HuH-7.5 (cell line): ENCODE results near the gene MPND.

Experiments
- DNase-seq: peaks from one replicate; pipeline ENCODE4 v3.0.0; 2011; ENCODE audit warnings: low spot score

Gene MPND

DNA sequence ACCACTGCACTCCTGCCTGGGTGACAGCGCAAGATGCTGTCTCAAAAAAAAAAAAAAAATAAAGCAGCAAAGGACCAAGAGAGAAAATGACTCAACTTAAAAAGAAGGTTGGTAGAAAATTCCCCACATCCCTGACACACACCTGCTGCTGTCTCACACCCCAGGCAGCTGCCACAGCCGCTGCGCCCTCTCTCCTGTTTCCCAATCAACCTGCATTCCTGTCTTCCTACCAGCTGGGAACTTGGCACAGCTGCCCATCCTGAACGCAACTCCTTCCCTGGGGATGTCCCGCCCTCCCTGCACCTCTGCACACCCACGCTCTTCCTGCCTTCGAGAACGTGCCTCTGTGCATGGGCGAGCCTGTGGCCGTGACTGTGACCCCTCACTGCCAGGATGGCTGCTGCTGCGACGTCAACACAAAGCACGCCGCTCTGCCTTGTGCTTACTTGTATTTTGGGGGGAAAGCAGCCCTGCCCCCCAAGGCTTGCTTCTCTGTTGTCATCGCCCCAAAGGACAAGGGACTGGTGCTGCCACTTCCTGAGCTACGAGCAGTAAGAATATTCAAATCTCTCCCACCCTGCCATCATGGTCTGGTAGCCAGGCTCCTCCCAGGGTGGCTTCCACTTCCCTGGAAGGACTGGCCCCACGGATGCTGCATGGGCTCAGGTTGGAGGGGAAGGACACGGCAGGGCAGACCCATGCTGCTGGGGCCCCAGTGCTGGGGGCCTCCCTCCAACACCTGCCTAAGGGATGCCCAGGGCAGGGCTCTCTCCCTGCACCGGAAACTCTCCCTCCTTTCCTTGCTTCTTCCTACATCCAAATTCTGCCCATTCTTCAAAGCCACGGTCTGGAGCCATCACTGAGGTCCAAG lies 36.3 kb downstream of the MPND start:
- DNase-seq = no peak

DNA sequence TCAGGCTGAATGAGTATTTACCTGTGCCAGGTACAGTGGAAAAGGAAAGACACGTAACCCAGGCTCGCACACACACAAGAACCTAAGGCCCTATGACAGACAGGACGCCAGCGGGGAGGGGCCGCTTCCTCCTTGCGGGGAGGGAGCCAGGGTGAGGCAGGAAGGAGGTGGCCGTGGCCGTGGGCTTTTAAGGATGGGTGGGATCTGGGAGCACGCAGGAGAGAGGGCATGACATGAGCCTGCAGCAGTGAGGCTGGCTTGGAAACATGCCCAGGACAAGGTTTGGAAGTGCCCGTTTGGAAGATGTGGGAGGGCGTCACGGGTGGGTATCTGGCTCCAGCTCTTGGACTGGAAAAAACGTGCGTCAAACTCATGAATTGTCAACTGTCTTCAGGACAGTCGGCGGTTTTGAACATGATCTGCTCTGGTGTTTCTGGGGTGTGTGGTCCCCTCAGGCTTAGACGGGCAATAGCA lies 36.9 kb downstream of the MPND start:
- DNase-seq = no peak

DNA sequence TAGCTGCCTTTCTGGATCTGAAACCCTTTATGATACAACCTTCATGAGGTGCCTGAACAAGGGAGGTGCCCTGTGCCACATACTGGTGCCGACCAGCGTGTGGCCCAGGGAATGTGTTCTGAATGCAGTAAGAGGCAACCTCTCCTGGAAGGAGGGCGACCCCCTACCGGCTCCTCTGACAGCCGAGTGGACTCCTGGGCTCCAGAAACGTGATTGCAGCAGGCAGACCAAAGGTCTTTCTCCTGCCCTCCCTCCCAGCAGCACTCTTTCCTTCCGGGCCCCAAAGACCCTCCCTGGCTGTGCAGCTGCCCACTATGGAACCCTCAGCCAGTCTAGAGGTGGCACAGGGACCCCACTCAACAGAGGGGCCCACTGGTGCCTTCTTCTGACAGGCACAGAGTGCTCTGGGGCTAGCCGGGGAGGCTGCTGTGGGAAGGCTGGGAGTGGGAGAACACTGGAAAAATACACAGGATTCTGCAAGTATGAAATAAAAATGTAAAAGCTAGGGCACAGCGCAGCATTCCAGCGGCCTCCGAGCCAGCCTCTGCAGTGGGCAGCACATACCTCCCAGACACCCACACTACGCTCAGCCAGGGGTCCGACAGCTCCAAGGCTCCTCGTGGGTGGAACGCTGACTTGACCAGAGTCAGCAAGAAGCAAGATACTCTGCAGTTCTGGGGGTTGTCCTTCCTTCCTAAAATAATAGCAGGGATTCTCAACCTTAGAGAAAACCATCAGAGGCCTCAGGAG lies 42.1 kb downstream of the MPND start:
- DNase-seq = no peak

DNA sequence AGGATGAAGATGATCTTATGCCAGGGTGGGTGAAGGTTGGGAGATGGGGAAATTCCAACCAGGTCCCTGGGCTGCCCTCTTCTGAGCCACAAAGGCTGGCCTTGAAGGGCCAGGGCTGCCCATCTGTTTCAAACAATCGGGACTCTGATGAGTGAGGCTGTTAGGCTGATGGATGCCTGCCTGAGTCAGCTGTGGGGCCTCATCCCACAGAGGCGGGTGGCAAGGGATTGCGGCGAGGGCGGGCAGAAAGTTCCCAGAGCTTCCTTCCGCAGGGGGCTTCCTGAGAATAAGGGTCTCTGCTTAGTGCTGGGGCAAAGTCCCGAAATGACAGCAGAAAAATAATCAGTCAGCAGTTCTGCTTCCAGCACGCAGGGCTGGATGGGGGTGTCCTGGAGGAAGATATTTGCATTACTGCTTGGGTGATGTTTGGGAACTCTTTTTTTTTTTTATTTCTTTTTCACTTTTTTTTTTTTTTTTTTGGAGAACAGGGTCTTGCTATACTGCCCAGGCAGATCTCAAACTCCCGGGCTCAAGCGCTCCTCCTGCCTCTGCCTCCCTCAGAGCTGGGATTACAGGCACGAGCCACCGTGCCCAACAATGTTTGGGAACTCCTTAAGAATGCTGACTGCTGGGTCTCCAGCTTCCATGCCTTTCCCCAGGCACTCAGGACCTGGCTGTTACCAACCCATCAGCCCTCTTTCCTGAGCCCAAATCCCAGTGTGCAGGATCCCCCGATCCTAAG lies 42.9 kb downstream of the MPND start:
- no peak for DNase-seq

DNA sequence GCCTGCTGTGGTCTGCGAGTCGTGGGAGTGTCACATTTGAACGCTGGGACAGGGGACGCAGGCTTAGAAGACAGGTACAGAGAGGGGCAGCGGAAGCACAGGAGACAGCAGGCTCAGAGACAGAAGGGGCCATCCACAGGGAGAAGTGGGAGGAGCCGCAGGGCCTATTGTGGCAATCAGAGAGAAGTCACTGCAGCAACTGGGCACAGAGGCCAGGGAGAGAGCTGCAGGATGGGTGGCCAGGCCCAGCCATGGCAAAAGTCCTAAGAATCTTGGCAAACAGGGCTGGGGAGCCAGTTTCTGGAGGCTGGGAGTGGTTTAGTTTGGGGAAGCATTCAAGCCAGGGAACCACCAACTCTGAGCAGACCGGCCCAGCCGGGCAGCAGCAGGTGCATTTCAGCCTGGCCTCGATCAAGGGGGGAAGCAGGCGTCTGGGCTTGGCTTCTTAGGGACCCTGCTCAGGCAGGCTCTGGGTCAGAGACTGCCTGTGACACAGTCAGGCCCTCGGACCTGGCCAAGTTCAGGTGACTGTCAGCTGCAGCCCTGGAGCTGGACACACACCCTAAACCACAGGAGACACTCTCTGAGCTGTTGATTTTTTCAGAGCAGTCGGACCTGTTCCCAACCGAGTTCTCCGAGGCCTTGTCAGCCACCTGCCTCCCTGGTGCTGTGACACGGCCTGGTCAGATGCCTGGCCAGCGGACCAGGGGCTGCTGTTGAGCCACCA lies 45.1 kb downstream of the MPND start:
- DNase-seq = no peak

DNA sequence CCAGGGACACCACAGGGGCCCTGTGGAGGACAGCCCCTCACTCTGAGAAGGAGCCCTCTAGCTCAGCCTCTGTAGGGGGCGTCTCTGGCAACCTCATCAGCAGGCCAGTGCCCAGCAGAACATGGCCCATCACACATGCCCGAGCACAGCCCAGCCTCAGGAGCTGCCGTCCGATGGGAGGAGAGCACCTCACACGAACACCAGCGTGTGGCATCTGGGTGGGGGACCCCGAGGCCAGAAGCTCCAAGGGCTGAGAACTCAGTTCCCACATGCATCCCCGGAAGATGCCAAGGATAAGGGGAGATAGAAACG lies 45.7 kb downstream of the MPND start:
- no peak for DNase-seq

DNA sequence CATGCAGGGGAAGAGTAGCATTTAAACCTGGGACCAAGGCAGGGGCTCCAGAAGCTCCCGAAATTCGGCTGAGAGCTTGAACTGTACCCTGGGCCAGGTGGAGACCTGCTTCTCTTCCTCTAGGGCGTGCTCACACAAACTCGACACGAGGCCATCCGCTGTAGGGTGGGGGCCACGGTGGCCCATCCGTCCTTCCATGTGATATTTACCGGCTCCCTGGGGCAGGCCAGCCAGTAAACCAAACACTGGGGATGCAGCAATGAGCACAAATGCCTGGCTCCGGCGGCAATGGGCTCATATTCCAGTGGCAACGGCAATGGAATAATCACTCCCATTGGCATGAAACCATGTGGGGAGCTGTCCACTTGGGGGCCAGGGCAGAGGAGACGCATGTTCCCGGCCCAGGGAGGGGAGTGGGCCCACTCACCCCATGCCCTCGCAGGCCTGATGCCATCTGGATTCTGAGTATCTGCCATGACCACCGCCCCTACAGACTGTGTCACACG lies 46.2 kb downstream of the MPND start:
- no peak for DNase-seq

DNA sequence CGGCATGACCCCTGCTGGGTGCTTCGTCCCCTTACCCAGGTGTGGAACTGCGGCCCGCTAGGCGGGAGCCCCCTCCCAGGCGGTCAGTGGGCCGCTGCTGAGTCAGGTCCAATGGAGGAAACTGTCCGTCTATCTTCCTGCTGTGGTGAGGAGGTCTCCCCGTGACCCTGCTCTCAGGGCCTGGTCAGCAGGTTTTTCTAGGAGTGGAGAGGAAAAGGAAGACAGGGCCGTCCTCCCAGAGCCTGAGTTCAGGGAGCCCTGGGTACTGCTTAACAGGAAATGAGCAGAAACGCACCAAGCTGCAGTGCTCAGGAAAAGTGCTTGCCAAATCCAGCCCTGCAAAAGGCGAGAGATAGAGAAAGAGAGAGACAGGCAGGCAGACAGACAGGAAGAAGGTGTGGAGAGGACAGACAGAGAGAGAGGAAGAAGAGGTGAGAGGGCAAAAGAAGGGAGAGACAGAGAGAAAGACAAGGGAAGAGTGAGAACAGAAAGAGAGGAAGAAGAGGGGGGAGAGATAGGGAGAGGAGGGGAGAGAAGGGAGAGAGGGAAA lies 46.7 kb downstream of the MPND start:
- DNase-seq = no peak

DNA sequence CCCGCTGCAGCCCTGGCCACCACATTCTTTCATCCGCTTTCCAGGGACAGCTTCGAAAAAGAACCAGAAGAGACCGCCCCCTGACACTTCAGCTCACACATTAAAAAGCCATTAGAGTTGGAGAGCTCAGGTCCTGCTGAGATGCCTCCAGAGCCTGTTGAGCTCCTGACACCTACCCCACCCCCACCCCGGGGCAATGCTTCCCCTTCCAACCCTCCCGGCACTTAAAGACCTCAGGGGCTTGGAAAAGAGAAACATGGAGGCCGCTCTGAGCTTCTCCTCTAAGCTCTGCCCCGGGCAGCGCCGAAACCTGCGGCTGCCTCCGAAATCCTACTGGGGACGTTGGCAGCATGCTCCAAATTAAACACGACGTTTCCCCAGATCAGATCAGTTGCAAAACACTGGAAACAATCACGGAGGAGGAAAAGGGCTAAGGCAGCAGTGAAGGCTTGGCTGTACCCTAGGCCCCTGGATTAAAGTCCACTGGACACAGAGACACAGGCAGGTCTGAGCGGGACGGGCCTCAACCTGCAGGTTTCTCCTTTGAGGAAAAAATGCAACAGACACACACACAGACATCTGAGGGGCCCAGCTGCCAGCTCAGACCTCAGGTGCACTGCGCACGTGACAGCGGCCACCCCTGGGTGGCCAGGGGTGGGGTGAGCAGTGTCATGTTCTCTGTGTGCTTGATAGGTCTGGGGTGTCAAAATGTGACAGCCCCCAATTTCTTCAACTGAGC lies 47.4 kb downstream of the MPND start:
- no peak for DNase-seq

DNA sequence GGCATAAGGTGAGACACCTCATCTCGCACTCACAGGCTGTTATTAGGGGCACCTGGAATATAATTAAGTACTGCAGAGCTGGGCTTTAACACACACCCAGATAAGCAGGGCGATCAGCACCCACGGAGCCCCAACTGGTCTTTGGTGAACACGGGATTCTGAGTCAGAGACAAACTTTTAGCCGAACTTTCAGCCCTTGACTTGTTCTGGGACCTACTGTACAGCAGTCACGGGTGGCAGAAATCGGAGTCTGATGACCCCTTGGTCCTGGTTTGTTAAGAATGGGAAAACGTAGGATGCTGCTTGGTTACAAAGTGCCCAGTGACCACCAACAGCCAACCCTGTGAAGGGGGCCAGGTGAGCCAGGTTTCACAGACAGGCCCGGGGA lies 47.9 kb downstream of the MPND start:
- DNase-seq = no peak

DNA sequence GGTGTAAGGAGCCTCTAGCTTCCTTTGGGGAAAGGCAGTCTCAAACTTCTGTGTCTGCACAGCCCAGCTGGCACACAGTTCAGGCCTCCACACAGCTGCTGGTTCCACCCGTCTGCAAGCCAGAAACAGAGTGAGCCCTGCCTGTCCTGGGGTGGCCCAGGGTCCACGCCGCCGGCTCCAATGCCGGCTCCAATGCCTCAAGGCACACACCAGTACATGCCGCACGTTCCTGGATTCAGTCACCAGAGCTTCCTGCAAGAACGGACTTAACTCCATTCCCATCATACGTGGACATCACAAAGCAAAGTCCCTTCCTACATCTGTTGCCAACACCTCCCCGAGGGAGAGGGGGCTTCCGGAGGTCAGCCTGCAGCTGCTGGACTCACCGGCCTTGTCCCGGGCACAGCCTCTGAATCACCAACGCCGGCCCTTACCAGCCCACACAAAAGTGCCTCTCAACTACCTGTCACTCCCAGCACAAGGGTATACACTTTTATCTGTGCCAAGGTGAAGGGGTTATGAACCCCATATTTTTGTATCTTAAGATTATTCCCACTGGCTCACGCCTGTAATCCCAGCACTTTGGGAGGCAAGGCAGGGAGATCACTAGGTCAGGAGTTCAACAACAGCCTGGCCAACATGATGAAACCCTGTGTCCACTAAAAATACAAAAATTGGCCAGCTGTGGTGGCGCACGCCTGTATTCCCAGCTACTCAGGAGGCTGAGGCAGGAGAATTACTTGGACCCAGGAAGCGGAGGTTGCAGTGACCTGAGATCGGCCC lies 48.5 kb downstream of the MPND start:
- DNase-seq = no peak

DNA sequence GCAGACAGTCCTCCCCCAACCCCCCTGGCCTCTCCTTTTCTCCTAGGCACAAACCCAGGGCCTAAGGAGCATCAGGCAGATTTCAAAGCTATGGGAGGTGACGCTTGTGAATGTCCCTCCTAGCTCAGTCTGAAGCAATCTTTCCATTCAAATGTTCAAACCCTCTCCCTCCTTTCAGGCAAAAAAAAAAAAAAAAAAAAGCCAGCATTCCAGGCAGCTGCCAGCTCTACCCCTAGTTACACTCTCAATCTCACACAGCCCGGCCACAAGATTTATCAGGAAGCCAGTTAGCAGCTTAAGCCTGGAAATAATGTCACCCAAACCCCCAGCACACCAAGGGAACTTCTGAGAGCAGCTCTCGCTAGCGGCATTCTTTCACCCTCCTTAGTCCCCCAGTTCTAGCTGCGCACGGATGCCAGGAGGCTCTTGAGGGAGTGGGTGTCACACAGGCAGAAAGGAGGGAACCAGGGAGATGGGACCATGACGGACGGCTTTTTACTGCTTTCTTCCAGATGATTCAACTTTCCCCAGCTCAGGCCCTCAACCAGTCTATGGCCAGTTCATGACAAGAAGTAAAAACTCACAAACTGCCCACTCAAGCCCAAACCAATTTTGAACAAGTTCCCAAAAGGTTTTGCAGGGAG lies 50.7 kb downstream of the MPND start:
- DNase-seq = no peak

DNA sequence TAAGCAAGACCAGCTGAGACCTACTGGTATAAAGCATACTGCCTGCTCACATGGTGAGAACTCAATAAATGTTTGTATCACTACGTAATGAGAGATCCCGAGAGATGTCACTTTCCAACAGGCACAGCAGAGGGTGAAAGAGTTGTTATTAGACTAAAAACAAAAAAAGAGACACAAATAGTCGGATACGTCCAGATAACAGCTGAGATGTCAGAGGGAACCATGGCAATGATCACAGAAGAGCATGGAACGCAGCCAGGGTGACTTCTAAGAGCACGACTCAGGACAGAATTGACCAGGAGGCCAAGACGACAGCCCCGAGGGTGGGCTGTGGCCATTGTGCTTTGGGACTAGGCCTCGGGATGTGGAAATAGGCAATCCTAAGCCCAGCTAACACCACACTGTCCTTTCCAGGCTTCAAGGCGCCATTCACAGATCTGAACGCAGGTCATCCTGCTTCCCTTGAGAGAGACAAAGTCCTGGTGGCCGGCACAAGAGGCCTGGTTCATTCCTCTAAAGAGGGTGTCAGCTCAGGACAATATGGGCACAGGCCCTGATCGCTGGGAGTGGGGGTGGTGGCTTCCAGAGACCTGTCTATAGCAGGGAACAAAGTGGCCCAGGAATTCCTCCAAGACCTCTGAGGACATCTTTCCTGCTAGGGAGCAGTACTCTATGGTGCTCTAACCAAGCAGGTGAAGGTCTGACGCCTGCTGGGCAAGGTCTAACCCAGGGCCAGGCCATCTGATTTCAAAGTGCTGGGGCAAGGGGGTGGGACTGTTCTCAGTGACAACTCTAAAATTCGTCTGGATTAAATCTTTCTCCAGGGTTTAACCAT lies 53.8 kb downstream of the MPND start:
- DNase-seq = no peak

DNA sequence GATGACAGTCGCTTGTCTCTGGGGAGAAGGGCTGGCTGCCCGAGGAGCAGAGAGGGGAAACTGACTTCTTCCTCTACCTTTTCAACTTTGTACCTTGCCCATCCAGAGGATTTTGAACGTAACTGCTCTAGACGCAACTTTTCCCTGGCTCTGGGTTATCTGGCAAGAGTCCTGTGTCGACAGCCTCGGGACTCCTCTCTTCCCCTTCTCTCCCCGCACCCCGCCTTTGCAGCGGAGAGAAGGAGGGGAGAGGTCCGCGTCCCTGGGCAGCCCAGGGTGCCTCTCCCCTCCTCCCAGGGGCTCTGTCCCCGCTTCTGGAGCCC lies 56.4 kb downstream of the MPND start:
- DNase-seq = peak; percentile 66

DNA sequence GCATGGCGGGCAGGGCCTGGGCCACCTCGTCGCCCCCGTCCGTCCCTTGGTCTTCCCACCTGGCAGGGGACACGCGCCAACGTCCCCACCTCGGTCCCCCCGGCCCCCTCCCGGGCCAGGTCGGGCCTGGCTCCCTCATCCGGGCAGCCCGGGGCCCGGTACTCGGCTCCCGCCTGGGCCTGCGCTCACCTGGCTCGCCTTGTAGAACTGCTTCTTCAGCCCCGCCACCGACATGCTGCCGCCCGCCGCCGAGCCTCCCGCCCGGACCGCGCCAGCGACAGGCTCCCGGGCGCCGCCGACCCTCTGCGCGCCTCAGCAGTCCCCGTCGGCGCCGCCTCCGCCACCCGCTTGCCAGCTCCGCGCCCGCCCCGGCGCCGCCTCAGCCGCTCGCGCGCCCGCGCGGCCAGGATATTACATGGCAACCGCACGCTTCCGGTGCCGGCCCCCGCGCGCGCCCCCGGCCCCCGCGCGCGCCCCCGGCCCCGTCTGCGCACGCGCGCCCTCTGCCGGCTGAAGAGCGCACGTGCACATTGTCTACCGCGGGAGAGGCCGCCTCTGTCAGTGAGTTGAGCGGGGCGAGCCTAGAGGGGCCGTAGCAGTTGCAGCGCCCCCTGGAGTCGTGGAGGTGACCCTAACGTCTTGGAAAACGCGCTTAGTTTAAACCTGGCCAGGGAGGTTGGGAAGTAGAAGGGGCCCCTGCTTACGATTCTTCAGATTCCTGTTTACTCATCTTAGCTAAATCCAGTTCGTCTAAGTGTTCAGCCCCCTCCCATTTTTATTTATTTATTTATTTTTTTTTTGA lies 57.0 kb downstream of the MPND start, which contains the start of gene SH3GL1:
TSS of gene SH3GL1 (minus strand) at position 413 of the 802 bp plus-strand sequence. CDS start at position 234, 179 bp downstream.
- peak; percentile 86 for DNase-seq

DNA sequence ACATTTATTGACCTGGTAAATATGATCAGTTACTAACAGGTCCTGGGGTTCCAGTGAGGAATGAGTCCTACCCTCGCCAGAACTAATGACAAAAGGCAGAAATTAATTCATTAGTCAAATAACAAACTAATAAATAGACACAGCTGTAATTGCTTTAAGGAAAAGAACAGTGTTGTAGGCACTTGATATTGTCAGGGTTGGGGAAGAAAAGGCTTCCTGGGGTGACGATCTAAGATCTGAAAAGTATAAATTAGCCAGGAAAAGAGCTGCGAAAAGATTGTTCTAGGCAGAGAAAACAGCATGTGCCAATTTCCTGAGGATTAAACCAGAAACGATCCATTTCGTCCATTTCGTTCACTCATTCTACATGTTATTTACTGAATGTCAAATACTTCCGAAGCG lies 58.4 kb downstream of the MPND start:
- DNase-seq = no peak

DNA sequence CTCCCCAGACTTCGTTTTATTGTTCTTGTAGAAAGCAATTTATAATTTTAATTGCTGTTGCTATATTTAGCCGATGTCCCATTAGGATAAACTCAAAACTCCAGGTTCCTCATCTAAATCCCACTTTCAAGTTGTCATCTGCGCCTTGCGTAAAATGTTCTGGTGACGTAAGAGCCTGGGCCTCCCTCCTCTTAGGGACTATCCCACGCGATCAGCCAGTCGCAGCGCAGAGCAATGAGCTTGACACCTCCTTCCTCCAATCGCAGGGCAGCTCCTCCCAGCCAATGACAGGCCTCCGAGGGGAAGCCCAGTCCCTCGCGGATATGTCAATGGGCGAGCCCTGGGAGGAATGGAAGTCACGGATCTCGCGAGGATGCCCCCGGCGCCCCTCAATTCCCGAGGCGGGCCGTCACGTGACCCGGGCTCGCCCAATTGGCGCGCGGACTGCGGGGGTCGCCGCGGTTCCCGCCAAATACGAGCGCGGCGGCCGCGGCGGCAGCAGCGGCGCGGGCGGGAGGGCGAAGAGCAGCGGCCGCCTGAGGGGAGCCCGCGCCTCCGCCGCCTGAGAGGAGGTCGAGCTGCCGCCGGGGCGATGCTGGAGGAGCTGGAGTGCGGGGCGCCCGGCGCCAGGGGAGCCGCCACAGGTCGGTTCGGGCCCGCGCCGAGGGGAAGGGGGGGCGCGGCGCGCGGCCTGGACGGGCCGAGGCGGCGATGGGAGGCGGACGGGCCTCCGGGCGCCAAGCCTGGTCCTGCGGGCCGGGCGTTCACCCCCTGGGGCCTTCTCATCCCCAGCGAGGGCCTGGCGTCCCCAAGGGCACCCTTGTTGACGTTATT lies 59.0 kb downstream of the MPND start, which contains the start of gene CHAF1A:
TSS of gene CHAF1A (plus strand) at position 470 of the 834 bp plus-strand sequence. CDS start at position 593, 123 bp downstream.
- DNase-seq = peak; percentile 100
